ENCODE measurements around the gene JAG2.

GRCh38 chr14:105136401-105137322, 31.9 kb downstream of the JAG2 start:
- TF ChIP-seq POLR2A (IDR thresholded peaks at IDR 0.05) (no peak), CTCF (IDR thresholded peaks at IDR 0.05) (no peak), POLR2AphosphoS5 (IDR thresholded peaks at IDR 0.05) (no peak), EP300 (IDR thresholded peaks at IDR 0.05) (no peak)

Measured in suprapubic skin (tissue), 4 donors.